Hematopoietic multipotent progenitor cell (in vitro differentiated cells): ENCODE data around the gene ATAD3B. TPM values are rescaled to one million over a fixed set of nuclear protein-coding genes. Genes with fewer than 3 reads are reported as not detected.
A peak's percentile ranks its signal among the peaks of the same experiment; 100 is the strongest.
"Not testable (repeated sequence)": the region's sequence is repeated elsewhere in the genome, so short reads cannot be mapped to it uniquely, and the experiment has no call there.

Experiments used
- DNase-seq, 3 donors: peaks; one replicate each; pipeline ENCODE4 v3.0.0-alpha.2; 2011 to 2015; ENCODE audit warnings: low read depth in 2 of 3, low spot score in 2 of 3
- total RNA-seq: library from RNA; depleted of rRNA; stranded (reverse); fragments of >200 nt; gene quantifications from one replicate; pipeline ENCODE4 v1.2.3, GENCODE V29; 2012

Gene ATAD3B
- total RNA-seq, 1 donor: 15.1 TPM

- not testable (repeated sequence) for DNase-seq
Observed at GRCh38 chr1:1472053-1472876, 700 bp downstream of the ATAD3B start.

GRCh38 chr1:1476011-1476410 lies 4.4 kb downstream of the ATAD3B start:
- not testable (repeated sequence) for DNase-seq

- DNase-seq: no peak
Observed at GRCh38 chr1:1477206-1477605, 5.6 kb downstream of the ATAD3B start.

- no peak for DNase-seq
Observed at GRCh38 chr1:1479547-1480487, 8.3 kb downstream of the ATAD3B start.

GRCh38 chr1:1480488-1480867 lies 8.9 kb downstream of the ATAD3B start:
- not testable (repeated sequence) for DNase-seq

GRCh38 chr1:1481811-1482210 lies 10.2 kb downstream of the ATAD3B start:
- DNase-seq: not testable (repeated sequence)

- no peak for DNase-seq
Observed at GRCh38 chr1:1482856-1483255, 11.3 kb downstream of the ATAD3B start.

- no peak for DNase-seq
Observed at GRCh38 chr1:1483714-1484113, 12.1 kb downstream of the ATAD3B start.

GRCh38 chr1:1484976-1485750 lies 13.6 kb downstream of the ATAD3B start:
- not testable (repeated sequence) for DNase-seq

- DNase-seq: not testable (repeated sequence)
Observed at GRCh38 chr1:1485755-1486317, 14.3 kb downstream of the ATAD3B start.

GRCh38 chr1:1487701-1488100 lies 16.1 kb downstream of the ATAD3B start:
- DNase-seq: no peak

- no peak for DNase-seq
Observed at GRCh38 chr1:1489231-1489630, 17.7 kb downstream of the ATAD3B start.

GRCh38 chr1:1489861-1490260 lies 18.3 kb downstream of the ATAD3B start:
- no peak for DNase-seq

GRCh38 chr1:1490633-1491230 lies 19.2 kb downstream of the ATAD3B start:
- DNase-seq: no peak

GRCh38 chr1:1491601-1492000 lies 20.0 kb downstream of the ATAD3B start:
- no peak for DNase-seq

- not testable (repeated sequence) for DNase-seq
Observed at GRCh38 chr1:1494311-1494710, 22.7 kb downstream of the ATAD3B start.

GRCh38 chr1:1495461-1495975 lies 24.0 kb downstream of the ATAD3B start:
- DNase-seq: not testable (repeated sequence)

GRCh38 chr1:1504777-1505365 lies 33.3 kb downstream of the ATAD3B start:
- peak; percentile 18 to 73 (median 44) for DNase-seq

- peak in 1 of 3 donors; percentile 10 for DNase-seq
Observed at GRCh38 chr1:1505366-1505798, 33.8 kb downstream of the ATAD3B start.
